SW 1271 (cell line): ENCODE data around the gene MAPK1.
"Not testable (repeated sequence)": the region's sequence is repeated elsewhere in the genome, so short reads cannot be mapped to it uniquely, and the experiment has no call there.

ENCODE experiments used
- DNase-seq, 2 experiments: peaks; one replicate each; lab custom pipeline; 2025; lab: John Stamatoyannopoulos, UW

Gene MAPK1

GRCh38 chr22:21790849-21791610, 76.4 kb downstream of the MAPK1 start:
- not testable (repeated sequence) for DNase-seq

- no peak for DNase-seq
Measured at GRCh38 chr22:21790359-21790758, 77.1 kb downstream of the MAPK1 start.

- not testable (repeated sequence) for DNase-seq
Measured at GRCh38 chr22:21787565-21787964, 79.9 kb downstream of the MAPK1 start.

- DNase-seq = no peak
Measured at GRCh38 chr22:21780259-21780658, 87.2 kb downstream of the MAPK1 start.

- DNase-seq = no peak
Measured at GRCh38 chr22:21779444-21779843, 88.0 kb downstream of the MAPK1 start.

GRCh38 chr22:21778705-21779363, 88.6 kb downstream of the MAPK1 start:
- no peak for DNase-seq

GRCh38 chr22:21771631-21771976, 95.8 kb downstream of the MAPK1 start:
- DNase-seq = no peak

GRCh38 chr22:21768435-21768834, 99.0 kb downstream of the MAPK1 start:
- no peak for DNase-seq

GRCh38 chr22:21766691-21767462, 100.6 kb downstream of the MAPK1 start:
- DNase-seq = no peak

- no peak for DNase-seq
Measured at GRCh38 chr22:21765909-21766529, 101.4 kb downstream of the MAPK1 start.

- no peak for DNase-seq
Measured at GRCh38 chr22:21764038-21764804, 103.2 kb downstream of the MAPK1 start.

GRCh38 chr22:21762712-21763581, 104.5 kb downstream of the MAPK1 start:
- no peak for DNase-seq

GRCh38 chr22:21761994-21762680, 105.3 kb downstream of the MAPK1 start:
- no peak for DNase-seq

- DNase-seq = no peak
Measured at GRCh38 chr22:21761086-21761485, 106.4 kb downstream of the MAPK1 start.

GRCh38 chr22:21760640-21761039, 106.8 kb downstream of the MAPK1 start:
- DNase-seq = no peak

- DNase-seq = no peak
Measured at GRCh38 chr22:21759646-21760376, 107.6 kb downstream of the MAPK1 start.

- no peak for DNase-seq
Measured at GRCh38 chr22:21759093-21759492, 108.4 kb downstream of the MAPK1 start.

- DNase-seq = no peak
Measured at GRCh38 chr22:21758091-21758864, 109.2 kb downstream of the MAPK1 start.

GRCh38 chr22:21755851-21756284, 111.6 kb downstream of the MAPK1 start:
- no peak for DNase-seq
